Renal cortical epithelial cell (primary cell): ENCODE results near the gene DCUN1D2. TPM values are rescaled to one million over a fixed set of nuclear protein-coding genes. Genes with fewer than 3 reads are reported as not detected.
A peak's percentile ranks its signal among the peaks of the same experiment; 100 is the strongest.

Experiments
- DNase-seq: peaks from one replicate; pipeline ENCODE4 v3.0.0-alpha.2; 2011; ENCODE audit warnings: low read depth
- total RNA-seq: library from RNA; depleted of rRNA; stranded (reverse); fragments of >200 nt; gene quantifications from 2 replicates; pipeline ENCODE4 v1.2.3, GENCODE V29; 2014

DCUN1D2 gene
- total RNA-seq, 1 donor from 2014 or later, result 25.8 TPM

DNA sequence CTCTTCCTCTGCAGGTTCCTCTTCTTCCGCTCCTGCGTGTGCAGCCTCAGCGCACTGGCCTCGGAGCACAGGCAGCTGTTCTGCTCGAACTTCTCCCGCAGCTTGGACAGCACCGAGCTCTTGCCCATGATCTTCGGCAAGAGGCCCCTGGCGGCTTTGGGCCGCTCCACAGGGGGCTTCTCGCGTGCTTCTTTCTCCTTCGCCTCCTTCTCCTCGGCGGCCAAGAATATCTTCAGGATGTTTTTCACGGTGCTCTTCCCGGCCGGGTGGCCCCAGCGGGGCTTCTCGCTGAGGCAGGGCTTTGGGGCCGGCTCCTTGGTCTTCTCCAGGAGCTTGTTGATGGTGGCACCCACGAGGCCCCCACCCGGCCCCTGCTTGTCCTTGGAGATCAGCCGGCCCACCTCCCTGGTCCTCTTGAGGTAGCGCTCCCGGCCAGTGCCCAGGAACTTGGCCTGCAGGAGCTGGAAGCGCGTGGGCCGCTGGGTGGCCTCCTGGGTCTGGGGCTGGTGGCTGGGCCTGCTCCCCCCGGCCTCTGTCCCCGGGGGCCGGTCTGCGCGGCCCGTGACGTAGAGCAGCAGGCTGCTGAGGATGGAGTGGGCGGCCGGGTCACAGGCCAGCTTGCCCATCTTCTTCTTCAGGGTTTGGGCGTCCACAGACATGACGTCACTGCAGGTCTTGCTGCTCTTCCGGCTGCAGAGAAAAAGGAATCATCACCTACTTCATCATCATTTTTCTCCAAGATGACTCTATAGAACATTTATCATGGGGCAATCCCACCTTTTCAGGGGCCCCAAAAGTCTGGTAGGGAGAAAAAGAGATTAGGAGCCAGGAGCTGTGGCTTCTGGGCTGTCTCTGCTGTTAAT, 82.7 kb downstream of the DCUN1D2 start:
- no peak for DNase-seq

DNA sequence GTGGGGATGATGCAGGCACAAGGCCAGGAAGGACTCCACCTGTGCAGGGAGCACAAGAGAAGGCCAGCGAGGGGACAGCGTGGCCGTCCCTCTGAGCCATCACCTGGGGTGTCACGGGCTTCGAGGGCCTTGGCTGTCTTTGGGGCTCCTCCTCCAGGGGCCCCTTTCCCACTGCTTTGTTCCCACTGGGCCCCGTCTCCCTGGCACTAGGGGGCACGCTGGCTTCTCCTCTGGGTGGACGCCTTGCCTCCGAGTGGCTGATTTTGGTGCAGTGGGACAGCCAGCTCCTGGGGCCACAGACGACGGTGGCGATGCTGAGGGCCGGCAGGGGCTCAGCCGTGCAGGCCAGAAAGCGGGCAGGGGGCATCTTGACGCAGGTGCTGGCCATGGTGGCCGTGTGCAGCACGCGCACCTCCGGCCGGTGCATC, 83.4 kb downstream of the DCUN1D2 start:
- no peak for DNase-seq

DNA sequence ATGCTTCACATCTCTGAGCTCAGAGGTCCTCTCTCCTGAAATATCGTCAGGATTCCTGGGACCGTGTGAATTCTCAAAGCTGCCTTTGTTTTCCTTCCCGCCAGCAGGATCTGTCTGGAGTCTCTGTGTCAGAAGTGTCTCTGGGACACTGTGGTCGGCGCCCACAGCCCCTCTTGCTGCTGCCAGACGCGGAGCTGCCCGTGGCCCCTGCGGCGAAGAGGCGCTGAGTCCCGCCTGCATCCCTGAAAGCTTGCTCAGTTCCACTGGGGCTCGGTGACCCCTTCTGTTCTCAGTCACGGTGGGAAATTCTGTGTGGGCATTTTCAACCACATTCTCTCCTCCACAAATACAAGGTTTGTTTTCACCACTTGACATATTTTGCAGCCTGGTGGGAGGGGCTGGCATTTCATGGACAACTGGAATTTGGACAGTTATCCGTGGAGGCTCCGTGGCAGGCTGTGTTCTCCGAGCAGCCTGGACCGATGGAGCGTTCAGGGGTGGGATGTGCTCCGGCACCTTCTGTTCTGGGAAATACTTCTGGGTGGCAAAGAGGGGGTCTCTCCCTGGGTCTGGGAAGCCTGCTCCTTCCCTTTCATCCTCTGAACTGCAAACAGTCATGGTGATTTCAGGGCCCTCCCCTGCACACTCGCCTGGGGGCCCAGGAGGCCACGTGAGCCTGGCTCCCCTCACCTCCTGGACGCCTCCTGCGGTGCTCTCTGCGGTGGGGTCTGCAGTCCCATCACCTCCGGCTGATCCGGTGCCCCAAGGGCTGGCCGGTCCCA, 84.0 kb downstream of the DCUN1D2 start:
- peak; percentile 9 for DNase-seq

Other genes starting within 250 kb of the DCUN1D2 start
- gene LAMP1, start 193.5 kb downstream of the DCUN1D2 start, total RNA-seq, result 222 and 231 TPM in 2 replicates
- gene GRTP1, start 126.6 kb downstream of the DCUN1D2 start, total RNA-seq, result 2.7 and 4.3 TPM in 2 replicates
- 3.8 and 5.6 TPM in 2 replicates for gene ADPRHL1, start 37.2 kb downstream of the DCUN1D2 start, total RNA-seq
- 50.7 and 72.9 TPM in 2 replicates for gene TFDP1, start 94.0 kb upstream of the DCUN1D2 start, total RNA-seq
- not detected in 2 replicates for gene ATP4B, start 167.5 kb upstream of the DCUN1D2 start, total RNA-seq
- 0.17 TPM in 1 of 2 replicates, not detected in the other for gene GRK1, start 176.5 kb upstream of the DCUN1D2 start, total RNA-seq